HG02642 (cell line): Measurements from ENCODE around the gene LRRC2.
"Not testable (repeated sequence)": the region's sequence is repeated elsewhere in the genome, so short reads cannot be mapped to it uniquely, and the experiment has no call there.

ENCODE experiments used
- ATAC-seq: cut with Tn5 transposase; IDR thresholded peaks from one replicate; pipeline ENCODE4 v1.9.1; 2021; ENCODE audit warnings: mild to moderate bottlenecking; ENCODE audit not compliant: unreplicated experiment, poor library complexity

The LRRC2 gene

GRCh38 chr3:46501702-46502101, 64.4 kb downstream of the LRRC2 start:
- ATAC-seq = no peak

- no peak for ATAC-seq
Measured at GRCh38 chr3:46500656-46501635, 65.2 kb downstream of the LRRC2 start.

- no peak for ATAC-seq
Measured at GRCh38 chr3:46498916-46499519, 67.1 kb downstream of the LRRC2 start.

- ATAC-seq = no peak
Measured at GRCh38 chr3:46497556-46498265, 68.4 kb downstream of the LRRC2 start, which contains the start of gene RTP3. Gene RTP3 (plus strand): TSS chr3:46497976. CDS start chr3:46498063, 87 bp downstream.

GRCh38 chr3:46496746-46497555, 69.2 kb downstream of the LRRC2 start:
- no peak for ATAC-seq

- ATAC-seq = no peak
Measured at GRCh38 chr3:46495901-46496456, 70.1 kb downstream of the LRRC2 start.

DNA sequence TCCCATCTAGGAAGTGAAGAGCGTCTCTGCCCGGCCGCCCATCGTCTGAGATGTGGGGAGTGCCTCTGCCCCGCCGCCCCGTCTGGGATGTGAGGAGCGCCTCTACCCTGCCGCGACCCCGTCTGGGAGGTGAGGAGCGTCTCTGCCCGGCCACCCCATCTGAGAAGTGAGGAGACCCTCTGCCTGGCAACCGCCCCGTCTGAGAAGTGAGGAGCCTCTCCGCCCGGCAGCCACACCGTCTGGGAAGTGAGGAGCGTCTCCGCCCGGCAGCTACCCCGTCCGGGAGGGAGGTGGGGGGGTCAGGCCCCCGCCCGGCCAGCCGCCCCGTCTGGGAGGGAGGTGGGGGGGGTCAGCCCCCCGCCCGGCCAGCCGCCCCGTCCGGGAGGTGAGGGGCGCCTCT, 71.6 kb downstream of the LRRC2 start:
- not testable (repeated sequence) for ATAC-seq

- no peak for ATAC-seq
Measured at GRCh38 chr3:46492890-46493547, 73.1 kb downstream of the LRRC2 start.

GRCh38 chr3:46491089-46492070, 74.7 kb downstream of the LRRC2 start:
- ATAC-seq = no peak

GRCh38 chr3:46490338-46491084, 75.6 kb downstream of the LRRC2 start:
- ATAC-seq = no peak

DNA sequence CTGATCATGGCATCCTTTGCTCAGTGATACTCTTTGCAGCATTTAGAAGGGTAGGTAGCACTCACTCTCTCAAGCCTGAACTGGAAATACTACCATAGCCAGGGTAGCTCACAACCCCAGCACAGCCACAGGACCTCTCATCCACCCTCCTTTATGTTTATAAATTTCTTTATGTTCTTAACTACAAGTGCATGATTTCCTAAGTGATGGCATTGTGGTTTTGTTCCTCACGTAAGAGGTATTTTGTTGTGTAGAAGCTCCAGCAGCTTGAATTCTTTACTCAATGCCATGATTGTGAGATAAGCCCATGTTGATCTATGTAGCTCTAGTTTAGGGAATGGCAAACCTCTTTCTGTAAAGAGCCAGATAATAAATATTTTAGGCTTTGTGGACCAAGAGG, 76.2 kb downstream of the LRRC2 start:
- ATAC-seq = no peak

GRCh38 chr3:46489381-46489780, 76.7 kb downstream of the LRRC2 start:
- ATAC-seq = no peak

DNA sequence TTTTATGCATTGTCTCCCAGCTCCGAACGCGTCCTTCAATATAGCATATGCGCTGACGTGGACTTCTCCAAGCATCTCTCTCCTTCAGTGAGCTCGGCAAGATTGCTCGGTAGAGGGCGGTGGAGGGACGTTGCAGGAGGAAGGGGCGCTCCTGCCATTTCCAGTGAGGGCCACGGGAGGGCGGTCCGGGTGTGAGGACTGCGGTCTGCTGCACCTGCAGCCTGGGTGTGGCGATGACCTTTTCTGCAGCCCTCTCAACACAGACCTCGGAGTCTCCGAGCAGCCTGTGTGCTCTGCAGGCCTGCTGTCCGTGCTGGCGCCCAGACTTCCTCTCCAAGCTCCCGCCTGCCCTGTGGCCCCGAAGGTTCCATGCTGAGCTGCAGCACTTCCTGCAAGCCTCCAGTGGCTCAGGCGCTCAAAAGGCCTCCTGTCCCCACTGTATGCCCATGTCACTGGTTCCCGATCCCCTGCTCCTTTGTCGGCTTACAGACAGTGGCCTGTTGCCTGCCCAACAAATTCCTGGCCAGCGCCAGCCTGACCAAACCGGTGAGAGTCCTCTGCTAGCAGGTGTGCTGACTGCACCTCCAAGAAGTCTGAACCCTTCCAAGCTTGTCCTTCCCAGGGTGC, 77.3 kb downstream of the LRRC2 start:
- ATAC-seq = peak; percentile 93

- ATAC-seq = no peak
Measured at GRCh38 chr3:46485779-46486175, 80.3 kb downstream of the LRRC2 start.

- ATAC-seq = no peak
Measured at GRCh38 chr3:46484911-46485778, 81.0 kb downstream of the LRRC2 start.

GRCh38 chr3:46484388-46484787, 81.7 kb downstream of the LRRC2 start:
- no peak for ATAC-seq
